ENCODE results near the gene ADNP. TPM values are rescaled to one million over a fixed set of nuclear protein-coding genes. Genes with fewer than 3 reads are reported as not detected.
"Not testable (repeated sequence)": the region's sequence is repeated elsewhere in the genome, so short reads cannot be mapped to it uniquely, and the experiment has no call there.

Gene ADNP
- total RNA-seq, 1 experiment from 2014 or later = 143 TPM

DNA sequence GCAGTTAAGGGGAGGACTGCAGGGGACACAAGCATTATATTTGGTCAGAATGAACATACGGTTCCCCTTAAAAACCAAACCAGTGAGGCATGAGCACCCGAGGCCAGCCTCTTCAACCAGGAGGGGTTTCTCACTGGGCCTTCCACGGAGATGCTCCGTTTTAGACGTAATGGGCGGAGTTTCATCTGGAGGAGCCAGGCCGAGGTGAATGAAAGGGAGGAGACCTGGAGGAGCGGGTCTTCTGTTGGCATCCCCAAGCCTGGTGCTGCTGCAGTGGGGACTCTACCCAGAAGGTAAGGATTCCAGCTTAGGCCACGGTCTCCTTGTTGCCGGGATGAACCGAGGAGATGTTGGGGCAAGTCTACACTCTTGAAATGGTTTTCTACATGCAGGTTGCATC lies 47.4 kb downstream of the ADNP start:
- H2BK15ac ChIP-seq (ENCODE audit: low read depth, low read length) = no peak overlapping the region
- H4K20me1 ChIP-seq (ENCODE audit: control insufficient read depth, insufficient read depth, insufficient read length) = peaks cover 4% of the 10 kb centered on the region
- H2BK5ac ChIP-seq (ENCODE audit: insufficient read length, low read length) = no peak overlapping the region
- H3K36me3 Mint-ChIP-seq (ENCODE audit: insufficient read depth in 1 of 3, low read depth in 3 of 3) = peaks cover 5 to 15% (median 9%) of the 10 kb centered on the region in 3 experiments; a peak in 6 of 7 replicates
- H3K4me3 Mint-ChIP-seq = no peak overlapping the region
- no peak overlapping the region for H2AFZ ChIP-seq (ENCODE audit: low read length)
- no peak overlapping the region for H3K27ac ChIP-seq (ENCODE audit: insufficient read length, low read depth, low read length)
- peak overlapping the region in 1 of 3 experiments; percentile 70; a peak in 3 of 7 replicates for H3K27ac Mint-ChIP-seq
- H4K5ac ChIP-seq (ENCODE audit: insufficient read length, low read depth, low read length) = no peak overlapping the region
- no peak overlapping the region for H3K4me2 ChIP-seq (ENCODE audit: insufficient read depth, insufficient read length, low read length)
- H3K79me2 ChIP-seq (ENCODE audit: insufficient read depth, low read length) = no peaks in the 10 kb centered on the region
- H2BK120ac ChIP-seq (ENCODE audit: low read depth, low read length, poor library complexity, severe bottlenecking) = no peak overlapping the region
- H3K27me3 Mint-ChIP-seq (ENCODE audit: low read depth) = no peaks in the 10 kb centered on the region
- no CpG with 5 or more reads among the region's 11 CpGs for WGBS (ENCODE audit: extremely low coverage, insufficient read length, low lambda C conversion rate)
- H3K9ac ChIP-seq (ENCODE audit: extremely low read depth, insufficient read length, low read length) = no peak overlapping the region
- H3K23me2 ChIP-seq (ENCODE audit: insufficient read length, low read depth, low read length, poor library complexity, severe bottlenecking) = no peaks in the 10 kb centered on the region
- H3K9me3 Mint-ChIP-seq = no peaks in the 10 kb centered on the region
- H3K23ac ChIP-seq (ENCODE audit: insufficient read length, low read depth, low read length) = no peak overlapping the region
- H2BK20ac ChIP-seq (ENCODE audit: low read depth, low read length, poor library complexity, severe bottlenecking) = no peak overlapping the region
- H3K4ac ChIP-seq (ENCODE audit: low read depth, low read length) = no peak overlapping the region
- peaks cover 8 to 10% of the 10 kb centered on the region in 2 experiments for H3K4me1 Mint-ChIP-seq
- no peak overlapping the region for H2AK5ac ChIP-seq (ENCODE audit: insufficient read length, low read length)
- no peak overlapping the region for H3K14ac ChIP-seq (ENCODE audit: insufficient read depth, low read length)
- H4K91ac ChIP-seq (ENCODE audit: insufficient read length, low read depth, low read length) = no peak overlapping the region
- no peaks in the 10 kb centered on the region for H3K79me1 ChIP-seq (ENCODE audit: insufficient read depth, low read depth, low read length, poor library complexity, severe bottlenecking)
- DNase-seq = no peak
- no peaks in the 10 kb centered on the region for H3K4me1 ChIP-seq (ENCODE audit: insufficient read depth, low read length)
- no peak for TF ChIP-seq CTCF (conservative IDR thresholded peaks at IDR 0.05)
- no peak overlapping the region for H3K56ac ChIP-seq (ENCODE audit: insufficient read length, low read depth, low read length)
- H3K27me3 ChIP-seq (ENCODE audit: insufficient read depth, low read length) = no peaks in the 10 kb centered on the region
- no peak overlapping the region for H2BK12ac ChIP-seq (ENCODE audit: insufficient read length, low read depth, low read length)
- H3T11ph ChIP-seq (ENCODE audit: low read length) = no peak overlapping the region
- no peaks in the 10 kb centered on the region for H3K9me3 ChIP-seq (ENCODE audit: control insufficient read depth, low read depth, low read length)
- no peak overlapping the region for H4K8ac ChIP-seq (replicated peaks; ENCODE audit: insufficient read length, low read depth, low read length)
- H3K18ac ChIP-seq (ENCODE audit: insufficient read length, low read depth, low read length) = no peak overlapping the region

DNA sequence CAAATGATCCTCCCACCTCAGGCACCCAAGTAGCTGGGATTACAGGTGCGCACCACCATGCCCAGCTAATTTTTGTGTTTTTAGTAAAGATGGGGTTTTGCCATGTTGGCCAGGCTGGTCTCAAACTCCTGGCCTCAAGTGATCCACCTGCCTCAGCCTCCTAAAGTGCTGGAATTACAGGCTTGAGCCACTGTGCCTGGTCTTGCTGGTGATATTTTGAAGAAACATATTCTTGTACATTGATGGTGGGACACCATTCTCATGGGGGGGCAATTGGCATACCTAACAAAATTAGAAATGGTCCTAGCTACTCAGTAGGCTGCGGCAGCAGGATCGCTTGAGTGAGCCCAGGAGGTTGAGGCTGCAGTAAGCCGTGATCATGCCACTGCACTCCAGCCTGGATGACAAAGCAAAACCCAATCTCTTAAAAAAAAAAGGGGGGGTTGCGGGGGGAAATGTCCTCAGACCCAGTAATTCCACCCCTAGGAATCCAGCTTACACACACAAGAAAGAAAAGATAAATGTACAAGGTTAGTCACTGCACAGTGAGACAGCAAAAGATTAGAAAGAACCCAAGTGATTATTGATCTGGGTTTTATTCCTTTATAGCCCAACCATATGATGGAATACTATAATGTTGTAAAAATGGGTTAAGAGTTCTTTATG lies 49.3 kb downstream of the ADNP start:
- DNase-seq = not testable (repeated sequence)
- no CpG with 5 or more reads among the region's 5 CpGs for WGBS (ENCODE audit: extremely low coverage, insufficient read length, low lambda C conversion rate)
- H3K27ac Mint-ChIP-seq = peak overlapping the region in 1 of 3 experiments; percentile 79; a peak in 2 of 7 replicates

More for the DNA sequence above, 49.3 kb downstream of the ADNP start:
- not testable (repeated sequence) for H4K91ac ChIP-seq (ENCODE audit: insufficient read length, low read depth, low read length); H3K27me3 ChIP-seq (ENCODE audit: insufficient read depth, low read length); H2BK5ac ChIP-seq (ENCODE audit: insufficient read length, low read length); H3K23ac ChIP-seq (ENCODE audit: insufficient read length, low read depth, low read length); H3K9ac ChIP-seq (ENCODE audit: extremely low read depth, insufficient read length, low read length); H2AK5ac ChIP-seq (ENCODE audit: insufficient read length, low read length); H2BK15ac ChIP-seq (ENCODE audit: low read depth, low read length); H3K4me2 ChIP-seq (ENCODE audit: insufficient read depth, insufficient read length, low read length); H2BK20ac ChIP-seq (ENCODE audit: low read depth, low read length, poor library complexity, severe bottlenecking); H2BK120ac ChIP-seq (ENCODE audit: low read depth, low read length, poor library complexity, severe bottlenecking); H3K9me3 ChIP-seq (ENCODE audit: control insufficient read depth, low read depth, low read length); H3K4ac ChIP-seq (ENCODE audit: low read depth, low read length); H3K4me1 ChIP-seq (ENCODE audit: insufficient read depth, low read length); H2AFZ ChIP-seq (ENCODE audit: low read length); H3K79me2 ChIP-seq (ENCODE audit: insufficient read depth, low read length); H3K79me1 ChIP-seq (ENCODE audit: insufficient read depth, low read depth, low read length, poor library complexity, severe bottlenecking); H3K4me3 Mint-ChIP-seq; H3K9me3 Mint-ChIP-seq; H2BK12ac ChIP-seq (ENCODE audit: insufficient read length, low read depth, low read length); H3K23me2 ChIP-seq (ENCODE audit: insufficient read length, low read depth, low read length, poor library complexity, severe bottlenecking); H4K8ac ChIP-seq (replicated peaks; ENCODE audit: insufficient read length, low read depth, low read length); H4K20me1 ChIP-seq (ENCODE audit: control insufficient read depth, insufficient read depth, insufficient read length); H3K14ac ChIP-seq (ENCODE audit: insufficient read depth, low read length); H3K56ac ChIP-seq (ENCODE audit: insufficient read length, low read depth, low read length); H3T11ph ChIP-seq (ENCODE audit: low read length); H3K27ac ChIP-seq (ENCODE audit: insufficient read length, low read depth, low read length); H4K5ac ChIP-seq (ENCODE audit: insufficient read length, low read depth, low read length); H3K18ac ChIP-seq (ENCODE audit: insufficient read length, low read depth, low read length); H3K27me3 Mint-ChIP-seq (ENCODE audit: low read depth)
- peaks cover 11 to 20% (median 20%) of the 10 kb centered on the region in 3 experiments for H3K36me3 Mint-ChIP-seq (ENCODE audit: insufficient read depth in 1 of 3, low read depth in 3 of 3)
- H3K4me1 Mint-ChIP-seq = peaks cover 14 to 16% of the 10 kb centered on the region in 2 experiments
